Large intestine (tissue), 3 donors: ENCODE results near the gene WDR64. TPM values are rescaled to one million over a fixed set of nuclear protein-coding genes. Genes with fewer than 3 reads are reported as not detected.

ENCODE experiments used
- DNase-seq, 2 donors: peaks; one replicate each; pipeline versions ENCODE4 v3.0.0 to v3.0.0-alpha.2; 2013
- H3K27ac ChIP-seq: one replicate; pipeline ENCODE4 v1.5.1; 2013; ENCODE audit warnings: low read length
- H3K27me3 ChIP-seq: 2 replicates; pipeline ENCODE4 v1.6.1; 2013; ENCODE audit warnings: low read length; ENCODE audit not compliant: control insufficient read depth, insufficient read depth
- H3K36me3 ChIP-seq: 2 replicates; pipeline ENCODE4 v1.6.1; 2013; ENCODE audit warnings: low read length; ENCODE audit not compliant: control insufficient read depth, insufficient read depth
- H3K4me1 ChIP-seq: one replicate; pipeline ENCODE4 v1.6.1; 2013; ENCODE audit warnings: low read length; ENCODE audit not compliant: control insufficient read depth, insufficient read depth
- H3K4me3 ChIP-seq: one replicate; pipeline ENCODE4 v1.5.1; 2013; ENCODE audit warnings: low read length
- H3K9me3 ChIP-seq: one replicate; pipeline ENCODE4 v1.6.1; 2013; ENCODE audit warnings: mild to moderate bottlenecking, low read depth, low read length, moderate library complexity; ENCODE audit not compliant: control insufficient read depth
- WGBS: methylation state at CpG from one replicate; pipeline ENCODE4 v1.1.5; 2013; ENCODE audit warnings: low lambda C conversion rate; ENCODE audit not compliant: insufficient coverage; 5-methylcytosine and 5-hydroxymethylcytosine counted together
- polyA plus RNA-seq: library from polyadenylated mRNA; unstranded; fragments of 120-200 nt; gene quantifications from one replicate; pipeline ENCODE4 v1.2.1, GENCODE V29; 2013

The WDR64 gene
- polyA plus RNA-seq, 1 donor: 0.03 TPM

DNA sequence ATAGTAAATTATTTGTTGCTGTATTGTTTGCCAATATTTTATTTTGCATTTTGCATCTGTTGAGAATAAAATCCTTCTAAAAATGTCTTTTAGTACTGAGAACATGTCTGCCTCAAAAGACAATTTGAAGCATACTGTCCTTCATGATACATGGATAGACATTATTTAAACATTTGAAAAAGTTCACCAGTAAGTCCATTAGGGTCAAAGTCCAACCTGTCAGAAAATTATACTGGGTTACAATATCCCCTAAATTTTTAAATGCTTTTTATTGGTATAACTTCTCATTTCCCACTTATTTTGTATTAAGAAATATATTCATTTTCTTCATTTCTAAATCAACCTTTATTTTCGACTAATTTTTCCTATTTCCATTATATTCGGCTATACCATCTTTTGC lies 21.2 kb upstream of the WDR64 start:
- Histone ChIP-seq H3K9me3 (no peaks in the 10 kb centered on the region), H3K36me3 (peaks cover 9% of the 10 kb centered on the region), H3K4me3 (no peak overlapping the region), H3K27me3 (no peaks in the 10 kb centered on the region), H3K27ac (no peak overlapping the region), H3K4me1 (no peaks in the 10 kb centered on the region)
- WGBS: 96% methylated on average over 2 of the region's 2 CpGs
- no peak for DNase-seq

DNA sequence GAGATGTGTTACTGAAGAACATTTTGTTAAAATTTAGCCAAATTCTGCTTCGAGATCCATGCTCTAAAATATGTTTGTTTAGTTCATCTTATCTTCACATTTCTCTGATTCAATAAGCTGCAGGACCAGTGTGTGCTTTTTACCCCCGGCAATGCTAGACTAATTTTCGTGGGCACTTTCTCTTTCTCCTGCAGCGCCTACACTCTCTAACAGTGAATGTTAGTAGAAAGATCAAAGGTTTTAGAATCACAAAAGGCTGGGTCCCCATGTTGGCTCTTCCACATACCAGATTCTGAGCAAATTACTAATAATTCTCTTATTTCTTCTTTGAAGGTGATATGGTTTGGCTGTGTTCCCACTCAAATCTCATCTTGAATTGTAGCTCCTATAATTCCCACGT lies 20.4 kb upstream of the WDR64 start:
- no peaks in the 10 kb centered on the region for H3K27me3 ChIP-seq
- 38% methylated on average over 1 of the region's 5 CpGs for WGBS
- no peak overlapping the region for H3K4me3 ChIP-seq
- H3K36me3 ChIP-seq: peaks cover 9% of the 10 kb centered on the region
- no peaks in the 10 kb centered on the region for H3K4me1 ChIP-seq
- H3K9me3 ChIP-seq: no peaks in the 10 kb centered on the region
- DNase-seq: no peak
- no peak overlapping the region for H3K27ac ChIP-seq

GRCh38 chr1:241632987-241633386 lies 19.1 kb upstream of the WDR64 start:
- no peaks in the 10 kb centered on the region for H3K9me3 ChIP-seq
- no CpG with 5 or more reads among the region's 3 CpGs for WGBS
- no peaks in the 10 kb centered on the region for H3K4me1 ChIP-seq
- no peak overlapping the region for H3K27ac ChIP-seq
- DNase-seq: no peak
- H3K4me3 ChIP-seq: no peak overlapping the region
- H3K27me3 ChIP-seq: no peaks in the 10 kb centered on the region
- H3K36me3 ChIP-seq: peaks cover 9% of the 10 kb centered on the region

DNA sequence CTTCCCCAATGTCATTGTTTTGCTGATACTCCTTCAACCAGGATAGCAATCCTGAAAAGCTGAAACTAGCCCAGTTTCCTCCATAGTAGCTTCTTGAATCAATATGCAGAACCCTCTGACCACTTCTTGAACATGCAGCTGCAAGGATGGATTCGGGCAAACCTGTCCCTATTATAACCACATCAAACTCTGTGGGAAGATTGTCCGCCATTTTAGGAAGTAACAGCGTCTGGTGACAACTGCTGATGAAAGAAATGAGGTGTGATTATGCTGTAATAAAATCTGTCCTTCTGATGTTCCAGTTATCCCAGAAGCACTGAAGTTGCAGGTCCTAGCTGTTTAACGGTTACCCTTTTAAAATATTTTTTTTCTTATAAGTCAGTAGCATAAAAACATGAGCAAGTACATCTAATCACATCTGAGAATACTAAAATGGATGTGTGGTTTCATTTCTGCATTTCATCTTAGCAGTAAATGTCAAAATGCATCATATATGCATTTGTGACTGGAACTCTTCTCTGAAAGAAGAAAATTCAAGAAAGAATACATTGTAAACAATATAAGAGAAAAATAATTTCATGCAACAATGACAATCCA lies 16.4 kb upstream of the WDR64 start:
- no peak for DNase-seq
- peaks cover 2% of the 10 kb centered on the region for H3K4me1 ChIP-seq
- H3K4me3 ChIP-seq: no peak overlapping the region
- no peak overlapping the region for H3K27ac ChIP-seq
- no peaks in the 10 kb centered on the region for H3K27me3 ChIP-seq
- peaks cover 9% of the 10 kb centered on the region for H3K36me3 ChIP-seq
- no peaks in the 10 kb centered on the region for H3K9me3 ChIP-seq
- 100% methylated on average over 1 of the region's 4 CpGs for WGBS

DNA sequence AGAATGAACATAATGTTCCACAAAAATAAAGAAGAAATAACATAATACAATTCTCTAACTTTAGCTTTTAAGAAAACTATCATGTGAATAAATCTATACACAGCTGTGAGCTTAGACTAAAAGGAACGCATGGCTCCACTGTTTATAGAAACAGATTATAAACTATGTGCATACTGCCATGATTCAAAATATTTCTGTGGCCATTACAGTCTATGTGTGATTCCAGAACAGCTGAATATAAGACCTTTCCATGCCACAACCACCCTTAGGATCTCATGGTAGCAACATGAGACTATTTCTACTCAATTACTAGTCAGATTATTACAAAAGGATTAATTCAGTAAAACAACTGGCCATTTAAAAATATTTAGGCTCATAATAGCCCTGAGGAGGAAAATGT lies 15.8 kb upstream of the WDR64 start:
- no peak for DNase-seq
- Histone ChIP-seq H3K4me3 (no peak overlapping the region), H3K27ac (no peak overlapping the region), H3K9me3 (no peaks in the 10 kb centered on the region), H3K4me1 (peaks cover 6% of the 10 kb centered on the region), H3K36me3 (peaks cover 9% of the 10 kb centered on the region), H3K27me3 (no peaks in the 10 kb centered on the region)
- WGBS: no CpG with 5 or more reads among the region's 1 CpG

- H3K9me3 ChIP-seq: no peaks in the 10 kb centered on the region
- no peaks in the 10 kb centered on the region for H3K27me3 ChIP-seq
- no peak overlapping the region for H3K27ac ChIP-seq
- H3K4me1 ChIP-seq: peaks cover 14% of the 10 kb centered on the region
- peaks cover 9% of the 10 kb centered on the region for H3K36me3 ChIP-seq
- no peak overlapping the region for H3K4me3 ChIP-seq
- DNase-seq: no peak
Observed at GRCh38 chr1:241637046-241637590, 15.0 kb upstream of the WDR64 start.

DNA sequence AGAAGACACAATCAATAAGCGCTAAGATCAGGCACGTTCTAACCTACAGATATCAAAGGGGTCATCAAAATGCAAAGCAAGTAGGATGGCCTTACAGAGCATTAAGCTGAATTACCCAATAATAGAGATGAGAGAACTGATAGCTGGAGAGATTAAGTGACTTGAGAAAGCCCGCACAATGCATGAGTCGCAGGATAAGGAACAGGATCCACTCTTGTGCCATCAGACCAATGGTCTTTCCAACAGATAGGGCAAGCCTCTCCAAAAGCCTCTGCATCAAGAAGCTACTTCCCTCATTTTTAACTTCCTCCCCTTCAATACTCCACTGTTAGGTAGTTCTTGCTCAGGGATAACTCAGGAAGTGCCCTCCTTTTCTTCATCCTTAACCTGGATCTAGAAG lies 14.5 kb upstream of the WDR64 start:
- no peak overlapping the region for H3K4me3 ChIP-seq
- DNase-seq: no peak

DNA sequence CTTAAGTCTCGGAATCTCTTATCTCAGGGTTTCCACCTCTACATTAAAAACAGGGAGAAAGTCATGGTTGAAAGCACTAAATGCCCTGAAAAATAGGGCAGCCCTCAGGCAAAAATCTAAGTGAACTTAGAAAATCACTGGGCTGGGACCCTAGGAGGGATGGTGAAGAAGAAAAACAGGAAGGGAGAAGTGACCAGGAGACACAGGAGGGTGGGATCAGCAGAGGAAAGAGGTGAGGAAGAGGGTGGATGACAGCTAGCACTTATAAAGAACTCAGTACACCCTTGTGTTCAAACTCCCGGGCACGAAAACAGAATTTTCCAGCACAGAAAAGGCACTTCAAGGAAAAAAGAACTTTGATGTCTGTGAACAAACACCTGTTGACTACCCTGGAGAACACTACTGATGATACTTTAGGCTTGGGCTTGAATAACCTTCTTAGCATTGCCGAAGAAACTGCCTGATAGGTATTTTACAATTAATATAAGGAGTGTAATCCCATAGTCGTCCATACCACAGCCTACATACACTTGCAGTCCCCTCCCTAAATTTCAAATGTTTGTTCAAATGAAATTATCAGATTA lies 13.9 kb upstream of the WDR64 start:
- Histone ChIP-seq H3K4me1 (peaks cover 18% of the 10 kb centered on the region), H3K9me3 (no peaks in the 10 kb centered on the region), H3K36me3 (peaks cover 9% of the 10 kb centered on the region), H3K27me3 (no peaks in the 10 kb centered on the region), H3K27ac (no peak overlapping the region), H3K4me3 (peak overlapping the region; percentile 95)
- 100% methylated on average over 1 of the region's 5 CpGs for WGBS
- no peak for DNase-seq

More for the DNA sequence above, 14.5 kb upstream of the WDR64 start:
- Histone ChIP-seq H3K36me3 (peaks cover 9% of the 10 kb centered on the region), H3K27me3 (no peaks in the 10 kb centered on the region), H3K4me1 (peaks cover 18% of the 10 kb centered on the region), H3K27ac (no peak overlapping the region), H3K9me3 (no peaks in the 10 kb centered on the region)
- no CpG with 5 or more reads among the region's 4 CpGs for WGBS

DNA sequence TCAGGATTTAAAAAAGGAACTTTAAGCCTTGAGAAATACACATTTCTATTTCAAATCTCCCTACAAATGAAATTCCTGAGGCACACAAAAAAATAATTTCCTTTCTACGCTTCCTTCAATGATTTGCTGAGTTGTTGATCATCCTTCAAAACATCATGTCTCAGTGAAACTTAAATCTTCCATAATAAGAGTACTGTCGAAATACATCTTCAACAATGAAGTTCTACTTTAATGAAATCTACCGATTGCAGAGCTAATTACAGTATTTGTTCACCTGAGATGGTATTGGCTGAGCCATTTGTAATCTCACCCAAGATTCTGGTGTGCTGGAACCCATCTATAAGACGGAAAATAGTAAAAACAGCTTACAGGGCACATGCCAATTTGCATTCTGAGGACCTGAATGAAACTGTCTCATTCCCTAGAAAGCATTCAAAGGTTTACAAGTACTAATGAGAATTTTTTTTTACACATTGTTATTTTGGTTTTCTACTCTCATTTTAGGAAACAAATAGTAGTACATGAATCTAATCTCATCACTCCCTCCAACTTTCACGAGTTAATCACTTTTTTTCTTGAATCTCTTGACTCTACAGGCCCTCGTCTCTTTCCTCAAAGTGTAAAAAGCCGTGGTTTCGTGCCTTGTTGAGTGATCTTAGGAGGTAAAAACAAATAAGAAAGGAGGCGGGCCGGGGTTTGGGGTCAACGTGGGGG lies 13.0 kb upstream of the WDR64 start:
- peak in 1 of 2 donors; percentile 40 for DNase-seq
- Histone ChIP-seq H3K27ac (peak overlapping the region; percentile 13), H3K4me3 (peak overlapping the region; percentile 95), H3K36me3 (peaks cover 9% of the 10 kb centered on the region), H3K27me3 (no peaks in the 10 kb centered on the region), H3K4me1 (peaks cover 18% of the 10 kb centered on the region), H3K9me3 (no peaks in the 10 kb centered on the region)
- 20% methylated on average over 3 of the region's 11 CpGs for WGBS

DNA sequence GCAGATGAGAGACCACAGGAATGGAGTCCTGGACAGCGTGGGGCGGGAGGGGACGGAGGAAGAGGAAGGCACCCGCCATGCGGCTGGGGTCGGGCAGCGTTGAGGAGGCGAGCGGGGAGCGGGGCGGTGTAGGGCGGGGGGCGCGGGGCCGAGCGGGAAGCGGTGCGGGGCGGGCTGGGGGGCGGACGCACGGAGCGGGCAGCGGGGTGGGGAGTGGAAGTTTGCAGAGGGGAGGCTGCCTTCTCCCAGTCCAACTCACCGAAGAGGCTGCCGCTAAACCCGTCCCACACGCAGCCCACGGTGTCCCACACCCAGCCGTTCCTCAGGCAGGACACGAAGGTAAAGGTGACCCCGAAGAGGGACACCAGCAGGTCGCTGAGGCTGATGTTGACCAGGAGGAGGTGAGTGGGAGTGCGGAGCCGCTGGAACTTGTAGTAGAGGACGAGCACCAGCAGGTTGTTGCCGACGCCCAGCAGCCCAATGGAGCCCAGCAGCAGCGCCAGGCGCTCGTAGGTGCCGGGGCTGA lies 12.4 kb upstream of the WDR64 start:
- no peaks in the 10 kb centered on the region for H3K27me3 ChIP-seq
- H3K9me3 ChIP-seq: no peaks in the 10 kb centered on the region
- no CpG with 5 or more reads among the region's 42 CpGs for WGBS
- H3K4me1 ChIP-seq: peaks cover 18% of the 10 kb centered on the region
- peak in 1 of 2 donors; percentile 78 for DNase-seq
- H3K27ac ChIP-seq: peak overlapping the region; percentile 74
- peaks cover 6% of the 10 kb centered on the region for H3K36me3 ChIP-seq
- peak overlapping the region; percentile 95 for H3K4me3 ChIP-seq
